Natural killer cell (primary cell): ENCODE data around the gene CDH13. TPM values are rescaled to one million over a fixed set of nuclear protein-coding genes. Genes with fewer than 3 reads are reported as not detected.

Source experiments
- ATAC-seq, 3 donors: fragments of 150-1000 bp in 2 of 3; fragments of 200-7000 bp in 1 of 3; cut with Tn5 transposase; 1 replicate in 1 of 3; 2 replicates in 2 of 3; pipeline ENCODE4 v1.10.0; 2021; ENCODE audit warnings: mild to moderate bottlenecking in 2 of 3, moderate library complexity in 2 of 3
- DNase-seq, 2 donors: peaks; one replicate each; pipeline versions ENCODE4 v3.0.0 to v3.0.0-alpha.2; 2013 to 2021; ENCODE audit warnings: mixed read lengths in 1 of 2
- H3K27ac ChIP-seq: one replicate; pipeline ENCODE4 v1.5.1; 2013; ENCODE audit warnings: mild to moderate bottlenecking, low read length
- H3K27me3 ChIP-seq: one replicate; pipeline ENCODE4 v1.6.1; 2013; ENCODE audit warnings: low read length; ENCODE audit not compliant: control insufficient read depth, insufficient read depth
- H3K36me3 ChIP-seq: one replicate; pipeline ENCODE4 v1.6.1; 2013; ENCODE audit warnings: low read length; ENCODE audit not compliant: control insufficient read depth, insufficient read depth
- H3K4me1 ChIP-seq: one replicate; pipeline ENCODE4 v1.6.1; 2013; ENCODE audit warnings: low read length; ENCODE audit not compliant: control insufficient read depth, insufficient read depth
- H3K4me3 ChIP-seq: one replicate; pipeline ENCODE4 v1.5.1; 2013; ENCODE audit warnings: low read length
- H3K9me3 ChIP-seq: one replicate; pipeline ENCODE4 v1.6.1; 2013; ENCODE audit warnings: low read length; ENCODE audit not compliant: control insufficient read depth, insufficient read depth
- H3K27ac Mint-ChIP-seq, 2 donors: one replicate each; pipeline ENCODE4 v1.8.0; 2022; ENCODE audit warnings: mild to moderate bottlenecking in 2 of 2, mixed read lengths in 2 of 2, moderate library complexity in 1 of 2
- H3K27me3 Mint-ChIP-seq, 2 donors: one replicate each; pipeline ENCODE4 v1.8.0; 2022; ENCODE audit warnings: low read depth in 2 of 2, mixed read lengths in 2 of 2
- H3K36me3 Mint-ChIP-seq: one replicate; pipeline ENCODE4 v1.8.0; 2022; ENCODE audit warnings: mixed read lengths
- H3K4me1 Mint-ChIP-seq, 2 donors: one replicate each; pipeline ENCODE4 v1.8.0; 2022; ENCODE audit warnings: mixed read lengths in 2 of 2
- H3K4me3 Mint-ChIP-seq: one replicate; pipeline ENCODE4 v1.8.0; 2022; ENCODE audit warnings: mild to moderate bottlenecking, moderate library complexity, mixed read lengths
- H3K9me3 Mint-ChIP-seq, 2 donors: one replicate each; pipeline ENCODE4 v1.8.0; 2022; ENCODE audit warnings: mixed read lengths in 2 of 2
- CTCF ChIP-seq: fragments of 200-600 bp; IDR thresholded peaks from one replicate; pipeline ENCODE4 v1.8.0; 2022; ENCODE audit warnings: antibody characterized with exemption
- WGBS: methylation state at CpG from one replicate; pipeline ENCODE4 v1.1.7; 2013; ENCODE audit warnings: missing lambda C conversion rate; ENCODE audit not compliant: insufficient coverage; 5-methylcytosine and 5-hydroxymethylcytosine counted together
- intact Hi-C: fragments of 100-400 bp; cut with micrococcal nuclease; formaldehyde crosslinking; loops from one replicate; pipeline ENCODE4 v1.14.2; 2022
- total RNA-seq, 4 donors: library from RNA; stranded (reverse); fragments of 120-200 nt in 1 of 4; gene quantifications; one replicate each; pipeline versions ENCODE4 v1.2.3 to v1.2.4, GENCODE V29; 2013 to 2022

The CDH13 gene
- total RNA-seq, 3 donors from 2014 or later (not counting 1 experiment from before 2014, with no cell fraction given) = not detected

- Histone ChIP-seq H3K9me3 (no peaks in the 10 kb centered on the region), H3K27ac (no peak overlapping the region), H3K36me3 (no peaks in the 10 kb centered on the region), H3K4me3 (no peak overlapping the region), H3K4me1 (no peaks in the 10 kb centered on the region), H3K27me3 (no peaks in the 10 kb centered on the region)
- WGBS = 59% methylated on average over 4 of the region's 4 CpGs
- H3K36me3 Mint-ChIP-seq = no peaks in the 10 kb centered on the region
- DNase-seq = no peak
- peaks cover 0 to 3% of the 10 kb centered on the region in 2 donors for H3K27me3 Mint-ChIP-seq
- intact Hi-C loops = no loop called here
- ATAC-seq = no peak
- no peak for TF ChIP-seq CTCF
- H3K4me3 Mint-ChIP-seq = no peak overlapping the region
- H3K4me1 Mint-ChIP-seq = no peaks in the 10 kb centered on the region
- H3K9me3 Mint-ChIP-seq = peaks cover 0 to 3% of the 10 kb centered on the region in 2 donors
- H3K27ac Mint-ChIP-seq = no peak overlapping the region
These were observed 269.1 kb downstream of the CDH13 start for GRCh38 chr16:82895843-82896242.

- H3K36me3 ChIP-seq = no peaks in the 10 kb centered on the region
- DNase-seq (no peak), ATAC-seq (no peak)
- Mint-ChIP-seq H3K36me3 (no peaks in the 10 kb centered on the region), H3K27me3 (peaks cover 6 to 7% of the 10 kb centered on the region in 2 donors), H3K4me3 (no peak overlapping the region), H3K27ac (no peak overlapping the region), H3K4me1 (no peaks in the 10 kb centered on the region), H3K9me3 (peaks cover 0 to 5% of the 10 kb centered on the region in 2 donors)
- 96% methylated on average over 2 of the region's 2 CpGs for WGBS
- intact Hi-C loops = no loop called here
- H3K4me3 ChIP-seq = no peak overlapping the region
- H3K4me1 ChIP-seq = no peaks in the 10 kb centered on the region
- H3K9me3 ChIP-seq = no peaks in the 10 kb centered on the region
- H3K27ac ChIP-seq = no peak overlapping the region
- no peak for TF ChIP-seq CTCF
- no peaks in the 10 kb centered on the region for H3K27me3 ChIP-seq
These were observed 272.2 kb downstream of the CDH13 start for GRCh38 chr16:82899006-82899405.

GRCh38 chr16:82899731-82900450 is 273.1 kb downstream of the CDH13 start:
- Histone ChIP-seq H3K36me3 (no peaks in the 10 kb centered on the region), H3K9me3 (no peaks in the 10 kb centered on the region), H3K4me1 (no peaks in the 10 kb centered on the region), H3K4me3 (no peak overlapping the region), H3K27ac (no peak overlapping the region), H3K27me3 (no peaks in the 10 kb centered on the region)
- intact Hi-C loops = no loop called here
- H3K4me1 Mint-ChIP-seq = peaks cover 0 to 1% of the 10 kb centered on the region in 2 donors
- no peak for ATAC-seq
- no peak overlapping the region for H3K4me3 Mint-ChIP-seq
- no peaks in the 10 kb centered on the region for H3K36me3 Mint-ChIP-seq
- no peak for DNase-seq
- H3K27ac Mint-ChIP-seq = no peak overlapping the region
- 89% methylated on average over 4 of the region's 4 CpGs for WGBS
- no peak for TF ChIP-seq CTCF
- H3K27me3 Mint-ChIP-seq = peaks cover 6 to 7% of the 10 kb centered on the region in 2 donors
- peaks cover 0 to 5% of the 10 kb centered on the region in 2 donors for H3K9me3 Mint-ChIP-seq

GRCh38 chr16:82900559-82900958 is 273.8 kb downstream of the CDH13 start:
- Mint-ChIP-seq H3K36me3 (no peaks in the 10 kb centered on the region), H3K4me3 (no peak overlapping the region), H3K27ac (no peak overlapping the region), H3K9me3 (peaks cover 0 to 5% of the 10 kb centered on the region in 2 donors), H3K4me1 (peaks cover 0 to 7% of the 10 kb centered on the region in 2 donors), H3K27me3 (peaks cover 7 to 8% of the 10 kb centered on the region in 2 donors)
- intact Hi-C loops = no loop called here
- WGBS = 73% methylated on average over 8 of the region's 8 CpGs
- ATAC-seq (no peak), DNase-seq (no peak)
- Histone ChIP-seq H3K4me3 (no peak overlapping the region), H3K27me3 (no peaks in the 10 kb centered on the region), H3K27ac (no peak overlapping the region), H3K9me3 (no peaks in the 10 kb centered on the region), H3K4me1 (no peaks in the 10 kb centered on the region), H3K36me3 (no peaks in the 10 kb centered on the region)
- TF ChIP-seq CTCF = no peak
